Measurements from ENCODE around the gene CCDC88B. TPM values are rescaled to one million over a fixed set of nuclear protein-coding genes. Genes with fewer than 3 reads are reported as not detected.
A peak's percentile ranks its signal among the peaks of the same experiment; 100 is the strongest.

CCDC88B gene
- total RNA-seq, 1 donor from 2014 or later = 0.99 TPM

GRCh38 chr11:64366751-64367150 is 26.7 kb downstream of the CCDC88B start:
- H3K9me3 Mint-ChIP-seq (ENCODE audit: low read depth) = no peaks in the 10 kb centered on the region
- no peak overlapping the region for H3K27ac Mint-ChIP-seq (ENCODE audit: unreplicated experiment)
- TF ChIP-seq CTCF (IDR thresholded peaks at IDR 0.05) = no peak
- no peaks in the 10 kb centered on the region for H3K27me3 Mint-ChIP-seq (ENCODE audit: low read depth)
- DNase-seq (ENCODE audit: low spot score) = no peak
- H3K4me3 Mint-ChIP-seq (ENCODE audit: unreplicated experiment) = no peak overlapping the region
- H3K36me3 Mint-ChIP-seq (ENCODE audit: low read depth) = peaks cover 34% of the 10 kb centered on the region
- H3K4me1 Mint-ChIP-seq (ENCODE audit: low read depth) = peaks cover 3% of the 10 kb centered on the region

- peaks cover 26% of the 10 kb centered on the region for H3K36me3 Mint-ChIP-seq (ENCODE audit: low read depth)
- H3K27me3 Mint-ChIP-seq (ENCODE audit: low read depth) = no peaks in the 10 kb centered on the region
- no peaks in the 10 kb centered on the region for H3K4me1 Mint-ChIP-seq (ENCODE audit: low read depth)
- DNase-seq (ENCODE audit: low spot score) = no peak
- H3K4me3 Mint-ChIP-seq (ENCODE audit: unreplicated experiment) = no peak overlapping the region
- H3K27ac Mint-ChIP-seq (ENCODE audit: unreplicated experiment) = no peak overlapping the region
- no peak for TF ChIP-seq CTCF (IDR thresholded peaks at IDR 0.05)
- no peaks in the 10 kb centered on the region for H3K9me3 Mint-ChIP-seq (ENCODE audit: low read depth)
These were observed 28.1 kb downstream of the CCDC88B start for GRCh38 chr11:64367931-64368672.

- Mint-ChIP-seq H3K4me3 (ENCODE audit: unreplicated experiment) (no peak overlapping the region), H3K36me3 (ENCODE audit: low read depth) (peaks cover 22% of the 10 kb centered on the region), H3K4me1 (ENCODE audit: low read depth) (no peaks in the 10 kb centered on the region), H3K27ac (ENCODE audit: unreplicated experiment) (no peak overlapping the region), H3K9me3 (ENCODE audit: low read depth) (no peaks in the 10 kb centered on the region), H3K27me3 (ENCODE audit: low read depth) (no peaks in the 10 kb centered on the region)
- TF ChIP-seq CTCF (IDR thresholded peaks at IDR 0.05) = no peak
- DNase-seq (ENCODE audit: low spot score) = no peak
These were observed 28.7 kb downstream of the CCDC88B start for GRCh38 chr11:64368673-64369074.

- no peaks in the 10 kb centered on the region for H3K4me1 Mint-ChIP-seq (ENCODE audit: low read depth)
- H3K36me3 Mint-ChIP-seq (ENCODE audit: low read depth) = peaks cover 17% of the 10 kb centered on the region
- H3K27ac Mint-ChIP-seq (ENCODE audit: unreplicated experiment) = no peak overlapping the region
- H3K4me3 Mint-ChIP-seq (ENCODE audit: unreplicated experiment) = no peak overlapping the region
- no peaks in the 10 kb centered on the region for H3K9me3 Mint-ChIP-seq (ENCODE audit: low read depth)
- no peaks in the 10 kb centered on the region for H3K27me3 Mint-ChIP-seq (ENCODE audit: low read depth)
- peak; percentile 93 for DNase-seq (ENCODE audit: low spot score)
- TF ChIP-seq CTCF (IDR thresholded peaks at IDR 0.05) = peak; percentile 14
These were observed 29.7 kb downstream of the CCDC88B start for GRCh38 chr11:64369440-64370421.

GRCh38 chr11:64371201-64371600 is 31.2 kb downstream of the CCDC88B start:
- Mint-ChIP-seq H3K9me3 (ENCODE audit: low read depth) (no peaks in the 10 kb centered on the region), H3K36me3 (ENCODE audit: low read depth) (peaks cover 14% of the 10 kb centered on the region), H3K4me1 (ENCODE audit: low read depth) (no peaks in the 10 kb centered on the region), H3K27me3 (ENCODE audit: low read depth) (no peaks in the 10 kb centered on the region), H3K4me3 (ENCODE audit: unreplicated experiment) (no peak overlapping the region), H3K27ac (ENCODE audit: unreplicated experiment) (no peak overlapping the region)
- DNase-seq (ENCODE audit: low spot score) = no peak
- no peak for TF ChIP-seq CTCF (IDR thresholded peaks at IDR 0.05)
